Colon (tissue), 2 donors: ENCODE data around the gene JUP.
"Not testable (repeated sequence)": the region's sequence is repeated elsewhere in the genome, so short reads cannot be mapped to it uniquely, and the experiment has no call there.

ENCODE experiments used
- FAIRE-seq: peaks from 2 replicates; lab custom pipeline; 2012; peaks lifted over from hg19 to GRCh38; lab: Jason Lieb, UNC
- donor health status: control.
- donor health status: control.

The JUP gene

DNA sequence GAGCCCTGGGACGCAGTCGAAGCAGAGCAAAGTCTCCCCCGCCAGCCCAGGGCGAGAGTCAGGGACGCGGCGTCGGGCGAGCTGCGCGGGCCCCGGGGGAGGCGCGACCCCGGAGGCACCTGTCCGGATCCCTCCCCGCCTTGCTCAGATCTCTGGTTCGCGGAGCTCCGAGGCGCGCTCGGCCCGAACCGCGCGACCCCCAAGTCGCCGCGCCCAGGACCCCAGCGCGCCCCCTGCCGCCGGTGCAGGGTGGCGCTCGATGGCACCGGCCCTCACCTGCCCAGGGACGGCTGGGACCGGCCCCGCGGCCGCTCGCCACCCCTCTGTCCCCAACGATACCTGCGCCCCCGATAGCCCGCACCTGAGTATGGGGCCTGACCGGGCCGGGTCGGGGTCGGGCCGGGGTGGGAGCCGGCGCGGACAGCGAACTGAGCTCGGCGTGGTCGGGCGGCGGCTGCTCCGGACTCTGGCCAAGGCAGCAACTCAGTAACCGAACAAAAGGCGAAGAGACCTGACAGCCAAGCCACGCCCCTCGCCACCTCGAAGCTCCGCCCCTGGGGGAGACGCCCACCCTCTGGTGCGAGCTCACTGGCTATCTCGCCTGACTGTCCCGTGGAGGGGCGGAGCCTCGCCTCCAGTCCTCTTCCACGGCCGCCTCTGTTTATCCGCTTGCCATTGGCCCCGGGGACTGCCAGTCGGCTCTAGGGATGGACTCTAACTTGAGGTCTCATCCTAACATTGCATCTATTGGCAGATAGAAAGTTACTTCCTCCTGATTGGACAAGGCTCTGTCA, at the start of gene JUP:
Gene JUP, minus strand, starts transcription at position 485 of the 794 bp plus-strand sequence. CDS start 14,857 bp downstream, outside the sequence.
- peak; percentile 85 for FAIRE-seq

DNA sequence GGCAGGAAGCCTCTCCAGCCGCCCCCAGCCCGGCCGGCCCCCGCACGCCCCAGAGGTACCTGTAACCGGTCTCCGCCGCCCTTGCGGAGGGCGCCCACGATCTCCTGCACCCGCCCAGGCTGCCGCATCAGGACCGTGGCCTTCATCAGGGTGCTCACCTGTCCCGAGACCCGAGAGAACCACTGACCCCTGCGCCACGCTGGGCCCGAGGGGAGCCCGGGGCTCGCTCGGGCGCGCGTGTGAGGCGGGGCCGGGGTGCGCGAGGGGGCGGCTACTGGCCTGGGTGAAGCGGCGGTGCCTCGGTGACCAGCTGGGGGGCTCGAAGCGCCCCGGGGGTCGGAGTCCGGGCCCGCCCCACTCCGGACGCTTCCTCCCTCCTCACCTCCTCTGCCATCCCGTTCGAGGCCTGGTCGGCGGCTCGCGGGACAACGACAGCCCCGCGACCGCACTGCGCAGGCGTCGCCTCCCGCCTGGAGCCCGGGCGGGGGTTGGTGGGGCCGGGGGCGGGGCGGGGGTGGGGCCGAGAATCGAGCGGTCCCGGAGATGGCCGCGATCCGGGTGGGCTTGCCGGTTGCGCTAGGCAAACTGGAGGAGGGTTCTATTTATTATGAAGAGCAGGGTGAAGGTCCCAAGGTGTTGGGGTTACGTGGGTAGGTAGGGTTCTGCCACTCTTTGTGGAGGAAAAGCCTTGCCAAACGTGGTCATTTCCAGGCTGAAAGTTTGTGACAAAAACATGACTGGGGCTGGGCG, 49.5 kb upstream of the JUP start, which contains the start of gene NT5C3B:
Gene NT5C3B, minus strand, starts transcription at position 433 of the 750 bp plus-strand sequence. Its CDS starts 39 bp downstream, at position 394.
- FAIRE-seq, result no peak

DNA sequence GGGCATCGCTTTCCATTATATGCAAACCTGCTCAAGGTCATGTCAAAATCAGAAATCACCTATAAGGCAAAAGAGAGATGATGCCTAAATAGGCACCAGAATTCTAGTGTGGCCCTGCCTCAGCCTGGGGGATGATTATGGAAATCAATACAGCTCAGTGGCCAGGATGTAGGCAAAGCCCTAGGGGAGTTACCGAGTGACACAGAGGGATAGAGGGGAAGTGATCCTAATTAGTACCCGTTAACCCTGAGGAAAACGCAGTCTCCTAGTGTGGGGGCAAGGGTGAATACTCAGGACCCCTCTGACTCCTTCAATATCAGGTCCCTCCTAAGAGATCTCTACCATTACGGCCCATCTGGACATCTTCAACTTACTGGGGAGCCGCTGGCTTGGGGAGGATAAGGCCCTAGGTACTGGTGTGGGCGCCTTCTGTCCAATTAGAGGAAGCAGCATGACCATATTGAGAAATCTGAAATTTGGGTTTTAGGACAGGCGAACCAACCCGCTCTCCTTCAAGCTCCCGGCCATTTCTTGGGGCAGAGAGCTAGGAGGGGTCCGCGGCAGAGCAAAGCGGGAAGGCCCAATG, 48.8 kb upstream of the JUP start:
- no peak for FAIRE-seq

DNA sequence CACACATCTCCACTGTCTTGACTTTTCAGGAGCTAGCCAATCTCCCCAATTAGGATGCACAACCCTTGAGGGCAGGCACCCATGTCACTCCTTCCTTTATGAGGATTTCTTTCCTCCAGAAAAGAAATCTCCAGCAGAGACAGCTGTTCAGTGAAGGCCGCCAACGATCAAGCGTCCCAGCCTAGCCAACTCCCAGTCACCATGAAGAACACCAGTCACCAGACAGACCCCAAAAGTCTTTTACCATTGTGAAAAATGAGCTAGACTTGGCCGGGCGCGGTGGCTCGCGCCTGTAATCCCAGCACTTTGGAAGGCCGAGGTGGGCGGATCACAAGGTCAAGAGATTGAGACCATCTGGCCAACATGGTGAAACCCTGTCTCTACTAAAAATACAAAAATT, 43.5 kb upstream of the JUP start:
- FAIRE-seq, result not testable (repeated sequence)

DNA sequence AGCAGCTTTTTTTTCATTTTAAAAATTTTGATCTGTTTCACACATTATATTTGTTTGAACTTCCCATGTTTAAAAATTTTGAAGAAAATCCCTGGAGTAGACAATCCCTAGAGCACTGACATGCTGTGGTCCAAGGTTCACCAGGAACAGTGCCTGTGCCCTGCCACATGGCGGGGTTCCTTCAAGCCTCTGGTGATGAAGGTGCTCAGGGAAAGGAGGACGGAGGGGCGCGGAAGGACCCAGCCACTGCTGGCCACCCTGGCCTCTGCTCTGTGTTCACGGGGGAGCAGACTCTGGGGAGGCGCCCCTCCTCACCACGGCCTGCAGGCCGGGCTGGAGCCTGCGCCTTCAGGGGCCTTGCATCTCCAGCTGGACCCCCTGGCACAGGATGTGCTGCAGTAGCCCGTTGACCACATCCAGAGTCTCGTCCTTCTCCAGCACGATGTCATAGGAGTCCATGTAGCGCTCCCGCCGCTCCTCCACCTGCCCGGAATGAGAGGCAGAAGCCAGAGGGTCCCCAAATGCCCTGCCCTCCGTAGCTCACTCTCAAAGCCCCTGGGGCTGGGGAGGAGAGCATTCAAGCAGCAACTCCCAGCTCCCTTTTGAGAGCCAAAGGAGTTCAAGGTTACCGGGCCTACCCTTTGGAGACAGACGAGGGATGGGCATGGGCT, 38.8 kb upstream of the JUP start:
- no peak for FAIRE-seq

DNA sequence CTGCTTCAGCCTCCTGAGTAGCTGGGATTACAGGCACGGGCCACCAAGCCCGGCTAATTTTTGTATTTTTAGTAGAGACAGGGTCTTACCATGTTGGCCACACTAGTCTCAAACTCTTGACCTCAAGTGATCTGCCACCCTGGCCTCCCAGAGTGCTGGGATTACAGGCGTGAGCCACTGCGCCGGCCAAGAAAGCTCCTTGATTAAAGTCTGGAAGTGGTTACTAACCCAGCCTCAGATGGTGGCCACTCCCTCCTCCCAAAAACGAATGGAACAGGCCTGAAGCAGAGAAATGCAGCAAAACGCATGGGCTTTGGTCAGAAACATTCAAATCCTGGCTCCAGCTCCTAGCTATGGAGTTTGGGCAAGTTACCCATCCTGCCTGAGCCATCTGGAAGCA, 37.6 kb upstream of the JUP start:
- FAIRE-seq, result no peak

GRCh38 chr17:41823580-41823979, 37.1 kb upstream of the JUP start:
- no peak for FAIRE-seq

GRCh38 chr17:41823141-41823524, 36.6 kb upstream of the JUP start:
- FAIRE-seq, result no peak

GRCh38 chr17:41822216-41823140, 36.0 kb upstream of the JUP start:
- no peak for FAIRE-seq

DNA sequence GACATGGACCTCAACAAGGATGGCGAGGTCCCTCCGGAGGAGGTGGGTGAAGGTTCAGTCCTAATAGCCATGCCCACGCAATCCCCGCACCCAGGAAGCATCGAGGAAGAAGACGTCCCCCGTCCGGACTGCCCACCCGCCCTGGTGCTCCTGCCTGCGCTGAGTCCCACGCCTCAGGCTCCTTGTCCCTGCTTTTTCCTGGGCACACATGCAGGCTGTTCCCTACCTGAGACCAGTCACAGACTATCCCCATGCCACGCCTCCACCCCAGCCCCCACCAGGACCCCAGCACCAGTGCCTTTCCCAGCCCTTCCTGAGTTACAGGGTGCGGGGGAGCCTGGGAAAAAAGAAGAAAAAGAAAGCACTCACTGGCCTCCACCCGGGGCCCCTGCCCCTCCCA, 35.3 kb upstream of the JUP start:
- FAIRE-seq, result no peak

DNA sequence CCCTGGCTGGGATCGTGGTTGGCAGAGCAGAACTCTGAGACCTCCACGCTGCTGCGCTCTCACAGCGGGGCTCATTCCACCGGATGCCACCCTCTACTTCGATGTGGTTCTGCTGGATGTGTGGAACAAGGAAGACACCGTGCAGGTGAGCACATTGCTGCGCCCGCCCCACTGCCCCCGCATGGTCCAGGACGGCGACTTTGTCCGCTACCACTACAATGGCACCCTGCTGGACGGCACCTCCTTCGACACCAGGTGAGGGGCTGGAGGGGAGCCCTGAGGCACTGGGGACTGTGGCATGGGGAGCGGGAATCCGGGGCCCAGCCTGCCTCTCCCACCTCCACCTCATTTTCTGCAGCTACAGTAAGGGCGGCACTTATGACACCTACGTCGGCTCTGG, 31.5 kb upstream of the JUP start:
- FAIRE-seq, result no peak

GRCh38 chr17:41816637-41817320, 30.3 kb upstream of the JUP start:
- FAIRE-seq, result no peak

DNA sequence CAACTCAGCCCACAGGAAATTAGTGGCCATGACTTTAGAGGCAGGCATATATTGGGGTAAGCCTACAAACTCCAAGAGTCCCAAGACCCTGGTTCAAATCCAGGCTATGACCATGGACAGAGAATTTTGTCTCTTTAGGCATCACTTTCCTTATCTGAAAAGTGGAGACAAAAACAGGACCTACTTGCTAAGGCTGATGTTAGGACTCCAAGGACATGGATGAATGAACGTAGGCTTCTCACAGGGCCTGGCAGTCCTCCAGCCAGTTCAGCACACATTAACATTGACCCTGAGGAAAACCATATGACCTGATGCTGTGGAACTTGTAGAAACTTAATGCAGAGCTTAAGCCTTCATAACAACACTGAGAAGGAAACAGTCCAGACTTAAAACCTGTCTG, 27.7 kb upstream of the JUP start:
- FAIRE-seq, result no peak

DNA sequence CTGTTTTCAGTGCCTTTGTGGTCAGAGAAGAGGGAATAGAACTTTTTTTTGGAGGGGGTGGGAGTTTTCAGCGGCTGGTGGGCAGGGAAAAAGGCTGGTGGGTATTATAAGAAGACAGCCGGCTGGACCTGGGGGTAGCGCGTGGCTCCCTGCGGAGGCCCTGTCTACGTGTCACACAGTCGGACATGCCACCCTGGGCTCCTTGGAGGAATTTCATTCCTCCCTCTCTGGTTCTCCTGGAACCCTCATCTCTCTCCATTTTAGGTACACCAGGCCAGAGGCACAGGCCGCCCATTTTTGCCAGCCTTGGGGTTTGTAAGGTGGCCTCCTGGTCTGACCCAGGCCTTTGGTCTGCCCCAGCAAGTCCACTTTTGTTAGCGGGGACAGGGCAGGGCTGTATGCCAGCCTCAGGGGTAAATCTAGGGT, 27.2 kb upstream of the JUP start:
- no peak for FAIRE-seq

DNA sequence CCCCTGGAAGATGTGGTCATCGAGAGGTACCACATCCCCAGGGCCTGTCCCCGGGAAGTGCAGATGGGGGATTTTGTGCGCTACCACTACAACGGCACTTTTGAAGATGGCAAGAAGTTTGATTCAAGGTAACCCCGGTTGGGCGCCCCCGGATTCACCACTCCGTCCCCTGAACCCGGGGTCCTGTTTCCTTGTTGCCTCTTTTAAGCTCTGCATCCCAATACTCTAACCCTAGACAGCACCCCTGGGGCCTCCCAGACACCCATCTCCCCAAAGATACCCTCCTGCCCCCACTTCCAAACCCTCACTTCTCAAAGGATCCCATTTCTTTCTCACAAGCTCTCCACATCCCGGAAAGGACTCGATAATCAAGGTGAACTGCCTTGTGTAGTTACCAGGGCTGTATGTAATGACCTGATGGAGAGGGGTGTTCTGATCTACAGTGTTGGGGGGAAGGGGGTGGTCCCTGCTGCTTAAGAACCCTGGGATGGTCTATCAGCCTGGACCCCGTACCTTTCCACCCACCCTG, 26.7 kb upstream of the JUP start:
- no peak for FAIRE-seq

DNA sequence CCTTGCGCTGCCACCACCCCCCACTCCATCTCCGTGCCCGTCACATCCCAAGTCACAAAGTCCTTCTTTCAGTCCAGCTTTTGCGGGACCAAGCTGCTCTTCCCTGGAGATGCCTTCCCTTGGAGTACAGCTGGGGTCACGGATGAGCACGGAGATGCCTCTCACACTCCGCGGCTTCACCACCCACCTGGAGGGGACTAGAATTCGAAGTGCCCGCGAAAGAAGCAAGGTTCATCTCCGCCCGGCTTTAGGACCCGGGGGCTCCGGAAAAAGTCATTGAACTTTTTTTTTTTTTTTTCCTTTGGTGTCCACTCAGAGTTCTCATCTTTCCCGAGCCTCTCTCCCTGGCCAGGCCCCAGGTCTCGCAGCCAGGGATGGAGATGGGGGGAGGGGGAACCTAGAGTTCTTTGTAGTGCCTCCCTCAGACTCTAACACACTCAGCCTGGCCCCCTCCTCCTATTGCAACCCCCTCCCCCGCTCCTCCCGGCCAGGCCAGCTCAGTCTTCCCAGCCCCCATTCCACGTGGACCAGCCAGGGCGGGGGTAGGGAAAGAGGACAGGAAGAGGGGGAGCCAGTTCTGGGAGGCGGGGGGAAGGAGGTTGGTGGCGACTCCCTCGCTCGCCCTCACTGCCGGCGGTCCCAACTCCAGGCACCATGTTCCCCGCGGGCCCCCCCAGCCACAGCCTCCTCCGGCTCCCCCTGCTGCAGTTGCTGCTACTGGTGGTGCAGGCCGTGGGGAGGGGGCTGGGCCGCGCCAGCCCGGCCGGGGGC, 26.1 kb upstream of the JUP start, which contains the start of gene FKBP10:
Gene FKBP10, plus strand, starts transcription at position 624 of the 771 bp plus-strand sequence. Its CDS starts 31 bp downstream, at position 655.
- no peak for FAIRE-seq

- no peak for FAIRE-seq
Observed at GRCh38 chr17:41811549-41812380, 25.3 kb upstream of the JUP start, which contains the start of gene P3H4. TSS of gene P3H4 (minus strand) at chr17:41811949. CDS start at chr17:41811915, 34 bp downstream.
